ENCODE data around the gene ENGASE.
"Not testable (repeated sequence)": the region's sequence is repeated elsewhere in the genome, so short reads cannot be mapped to it uniquely, and the experiment has no call there.

DNA sequence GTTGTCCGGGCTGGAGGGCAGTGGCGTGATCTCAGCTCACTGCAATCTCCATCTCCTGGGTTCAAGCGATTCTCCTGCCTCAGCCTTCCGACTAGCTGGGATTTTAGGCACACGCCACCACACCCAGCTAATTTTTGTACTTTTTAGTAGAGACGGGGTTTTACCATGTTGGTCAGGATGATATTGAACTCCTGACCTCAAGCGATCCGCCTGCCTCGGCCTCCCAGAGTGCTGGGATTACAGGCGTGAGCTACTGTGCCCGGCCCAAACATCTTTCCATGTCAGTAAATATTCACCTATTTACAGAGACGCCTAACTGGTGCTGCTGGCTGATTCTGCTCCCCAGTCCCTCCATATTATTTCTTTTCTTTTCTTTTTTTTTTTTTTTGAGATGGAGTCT is 44.0 kb upstream of the ENGASE start:
- TF ChIP-seq, protein P1, sequence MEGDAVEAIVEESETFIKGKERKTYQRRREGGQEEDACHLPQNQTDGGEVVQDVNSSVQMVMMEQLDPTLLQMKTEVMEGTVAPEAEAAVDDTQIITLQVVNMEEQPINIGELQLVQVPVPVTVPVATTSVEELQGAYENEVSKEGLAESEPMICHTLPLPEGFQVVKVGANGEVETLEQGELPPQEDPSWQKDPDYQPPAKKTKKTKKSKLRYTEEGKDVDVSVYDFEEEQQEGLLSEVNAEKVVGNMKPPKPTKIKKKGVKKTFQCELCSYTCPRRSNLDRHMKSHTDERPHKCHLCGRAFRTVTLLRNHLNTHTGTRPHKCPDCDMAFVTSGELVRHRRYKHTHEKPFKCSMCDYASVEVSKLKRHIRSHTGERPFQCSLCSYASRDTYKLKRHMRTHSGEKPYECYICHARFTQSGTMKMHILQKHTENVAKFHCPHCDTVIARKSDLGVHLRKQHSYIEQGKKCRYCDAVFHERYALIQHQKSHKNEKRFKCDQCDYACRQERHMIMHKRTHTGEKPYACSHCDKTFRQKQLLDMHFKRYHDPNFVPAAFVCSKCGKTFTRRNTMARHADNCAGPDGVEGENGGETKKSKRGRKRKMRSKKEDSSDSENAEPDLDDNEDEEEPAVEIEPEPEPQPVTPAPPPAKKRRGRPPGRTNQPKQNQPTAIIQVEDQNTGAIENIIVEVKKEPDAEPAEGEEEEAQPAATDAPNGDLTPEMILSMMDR (conservative IDR thresholded peaks at IDR 0.05; ENCODE audit: low read length), result not testable (repeated sequence)
- TF ChIP-seq EZH2phosphoT487 (IDR thresholded peaks at IDR 0.05; ENCODE audit: borderline replicate concordance), result not testable (repeated sequence)
